Mucosa of stomach (tissue), 1 donor: ENCODE data around the gene ESCO1.
A peak's percentile ranks its signal among the peaks of the same experiment; 100 is the strongest.
"Not testable (repeated sequence)": the region's sequence is repeated elsewhere in the genome, so short reads cannot be mapped to it uniquely, and the experiment has no call there.

Experiments
- H3K27me3 ChIP-seq: one replicate; pipeline ENCODE4 v1.7.0; 2013; ENCODE audit warnings: mild to moderate bottlenecking, low read length; ENCODE audit not compliant: control insufficient read depth, insufficient read depth
- H3K36me3 ChIP-seq: one replicate; pipeline ENCODE4 v1.7.0; 2013; ENCODE audit warnings: low read length; ENCODE audit not compliant: control insufficient read depth, insufficient read depth
- H3K4me1 ChIP-seq: one replicate; pipeline ENCODE4 v1.7.0; 2013; ENCODE audit warnings: mild to moderate bottlenecking, low read length; ENCODE audit not compliant: control insufficient read depth, insufficient read depth
- H3K4me3 ChIP-seq: one replicate; pipeline ENCODE4 v1.7.0; 2013; ENCODE audit warnings: low read length
- H3K9ac ChIP-seq: one replicate; pipeline ENCODE4 v1.7.0; 2013; ENCODE audit warnings: mild to moderate bottlenecking, low read length, moderate library complexity
- H3K9me3 ChIP-seq: one replicate; pipeline ENCODE4 v1.7.0; 2013; ENCODE audit warnings: mild to moderate bottlenecking, low read length, moderate library complexity; ENCODE audit not compliant: control insufficient read depth
- donor health status: Pancreatic carcinoma.

Gene ESCO1, protein sequence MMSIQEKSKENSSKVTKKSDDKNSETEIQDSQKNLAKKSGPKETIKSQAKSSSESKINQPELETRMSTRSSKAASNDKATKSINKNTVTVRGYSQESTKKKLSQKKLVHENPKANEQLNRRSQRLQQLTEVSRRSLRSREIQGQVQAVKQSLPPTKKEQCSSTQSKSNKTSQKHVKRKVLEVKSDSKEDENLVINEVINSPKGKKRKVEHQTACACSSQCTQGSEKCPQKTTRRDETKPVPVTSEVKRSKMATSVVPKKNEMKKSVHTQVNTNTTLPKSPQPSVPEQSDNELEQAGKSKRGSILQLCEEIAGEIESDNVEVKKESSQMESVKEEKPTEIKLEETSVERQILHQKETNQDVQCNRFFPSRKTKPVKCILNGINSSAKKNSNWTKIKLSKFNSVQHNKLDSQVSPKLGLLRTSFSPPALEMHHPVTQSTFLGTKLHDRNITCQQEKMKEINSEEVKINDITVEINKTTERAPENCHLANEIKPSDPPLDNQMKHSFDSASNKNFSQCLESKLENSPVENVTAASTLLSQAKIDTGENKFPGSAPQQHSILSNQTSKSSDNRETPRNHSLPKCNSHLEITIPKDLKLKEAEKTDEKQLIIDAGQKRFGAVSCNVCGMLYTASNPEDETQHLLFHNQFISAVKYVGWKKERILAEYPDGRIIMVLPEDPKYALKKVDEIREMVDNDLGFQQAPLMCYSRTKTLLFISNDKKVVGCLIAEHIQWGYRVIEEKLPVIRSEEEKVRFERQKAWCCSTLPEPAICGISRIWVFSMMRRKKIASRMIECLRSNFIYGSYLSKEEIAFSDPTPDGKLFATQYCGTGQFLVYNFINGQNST

DNA sequence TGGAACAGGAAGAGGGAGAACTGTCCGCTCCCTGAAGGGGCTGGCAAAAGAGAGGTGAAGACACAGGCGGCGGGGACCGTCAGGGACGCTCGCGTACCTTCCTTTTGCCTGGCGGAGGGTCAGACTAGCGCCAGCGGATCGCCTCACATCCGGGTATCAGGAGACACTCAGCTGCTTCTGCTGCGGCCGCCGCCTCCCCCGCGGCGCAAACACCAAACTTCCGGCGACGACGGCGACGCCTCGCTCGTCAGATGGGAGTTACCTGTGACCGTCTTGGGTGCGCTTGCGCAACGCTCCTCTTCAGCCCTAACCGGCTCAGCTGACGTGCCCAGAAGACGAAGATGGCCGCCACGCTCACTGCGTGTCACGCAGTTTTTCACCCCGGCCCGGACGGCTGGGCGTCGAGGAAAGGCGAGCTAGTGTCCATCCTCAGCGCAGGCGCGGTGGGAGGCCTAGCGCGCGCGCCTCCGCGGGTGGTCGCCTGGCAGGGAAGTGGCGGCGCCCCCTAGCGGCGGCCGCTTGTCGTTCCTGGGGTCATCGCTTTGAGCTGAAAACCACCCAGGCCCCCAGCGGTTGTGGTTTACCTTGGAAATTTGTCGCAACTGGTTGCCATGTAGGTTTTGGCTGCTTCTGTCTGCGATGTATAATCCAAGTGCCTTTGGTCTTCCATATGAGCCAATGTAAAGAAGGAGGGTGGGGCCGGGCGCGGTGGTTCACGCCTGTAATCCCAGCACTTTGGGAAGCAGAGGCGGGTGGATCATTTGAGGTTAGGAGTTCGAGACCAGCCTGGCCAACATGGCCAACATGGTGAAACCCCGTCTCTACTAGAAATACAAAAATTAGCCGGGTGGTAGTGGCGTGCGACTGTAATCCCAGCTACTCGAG is at the start of gene ESCO1:
TSS of gene ESCO1 (minus strand) at position 179 of the 885 bp plus-strand sequence. CDS start 25,861 bp downstream, outside the sequence.
- Histone ChIP-seq H3K9me3 (no peaks in the 10 kb centered on the region), H3K27me3 (no peaks in the 10 kb centered on the region), H3K4me1 (peaks cover 18% of the 10 kb centered on the region), H3K4me3 (peak within 1 kb of the TSS; percentile 99), H3K36me3 (no peaks in the 10 kb centered on the region), H3K9ac (peak within 1 kb of the TSS; percentile 99)

DNA sequence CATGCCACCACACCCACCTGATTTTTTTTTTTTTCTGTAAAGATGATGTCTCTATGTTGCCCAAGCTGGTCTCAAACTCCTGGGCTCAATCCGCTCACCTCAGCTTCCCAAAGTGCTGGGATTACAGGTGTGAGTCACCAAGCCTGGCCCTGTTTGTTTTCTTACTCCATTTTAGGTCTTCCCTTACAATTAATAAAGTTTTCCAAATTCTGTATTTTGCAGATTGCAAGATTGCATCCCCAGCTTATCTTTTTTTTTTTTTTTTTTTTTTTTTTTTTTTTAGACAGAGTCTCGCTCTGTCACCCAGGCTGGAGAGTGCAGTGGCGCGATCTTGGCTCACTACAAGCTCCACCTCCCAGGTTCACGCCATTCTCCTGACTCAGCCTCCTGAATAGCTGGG is 39.9 kb upstream of the ESCO1 start:
- H3K9ac ChIP-seq, H3K4me1 ChIP-seq: not testable (repeated sequence)

DNA sequence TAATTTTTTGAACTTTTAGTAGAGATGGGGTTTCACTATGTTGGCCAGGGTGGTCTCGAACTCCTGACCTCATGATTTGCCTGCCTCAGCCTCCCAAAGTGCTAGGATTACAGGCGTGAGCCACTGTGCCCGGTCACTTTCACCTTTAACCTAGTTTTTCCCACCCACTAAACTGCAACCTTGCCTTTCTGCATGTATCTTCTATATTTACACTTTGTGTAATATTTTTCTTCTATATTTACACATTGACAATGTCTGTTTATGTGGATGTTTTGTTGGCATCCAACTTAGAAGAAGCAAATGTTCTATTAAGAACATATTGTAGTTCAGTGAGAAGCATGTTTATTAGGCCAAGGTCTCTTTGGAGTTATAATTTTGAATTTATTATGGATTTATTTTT is 38.3 kb upstream of the ESCO1 start:
- Histone ChIP-seq H3K9me3 (no peaks in the 10 kb centered on the region), H3K36me3 (no peaks in the 10 kb centered on the region), H3K9ac (no peak overlapping the region), H3K4me1 (no peaks in the 10 kb centered on the region), H3K4me3 (no peak overlapping the region), H3K27me3 (no peaks in the 10 kb centered on the region)

More for the DNA sequence above, 39.9 kb upstream of the ESCO1 start:
- not testable (repeated sequence) for H3K4me3 ChIP-seq, H3K27me3 ChIP-seq, H3K36me3 ChIP-seq, H3K9me3 ChIP-seq

DNA sequence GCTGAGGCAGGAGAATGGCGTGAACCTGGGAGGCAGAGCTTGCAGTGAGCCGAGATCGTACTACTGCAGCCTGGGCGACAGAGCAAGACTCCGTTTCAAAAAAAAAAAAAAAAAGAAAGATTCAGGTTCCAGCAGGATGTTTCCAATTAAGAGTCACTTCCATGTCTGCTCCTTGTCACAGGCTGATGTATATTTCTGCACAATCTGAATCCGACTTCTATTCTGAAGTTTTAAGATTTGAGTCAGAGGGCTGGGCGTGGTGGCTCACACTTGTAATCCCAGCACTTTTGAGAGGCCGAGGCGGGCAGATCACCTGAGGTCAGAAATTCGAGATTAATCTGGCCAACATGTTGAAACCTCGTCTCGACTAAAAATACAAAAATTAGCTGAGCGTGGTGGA is 36.3 kb upstream of the ESCO1 start:
- Histone ChIP-seq H3K4me3 (no peak overlapping the region), H3K9me3 (no peaks in the 10 kb centered on the region), H3K27me3 (no peaks in the 10 kb centered on the region), H3K4me1 (no peaks in the 10 kb centered on the region), H3K9ac (no peak overlapping the region), H3K36me3 (no peaks in the 10 kb centered on the region)

DNA sequence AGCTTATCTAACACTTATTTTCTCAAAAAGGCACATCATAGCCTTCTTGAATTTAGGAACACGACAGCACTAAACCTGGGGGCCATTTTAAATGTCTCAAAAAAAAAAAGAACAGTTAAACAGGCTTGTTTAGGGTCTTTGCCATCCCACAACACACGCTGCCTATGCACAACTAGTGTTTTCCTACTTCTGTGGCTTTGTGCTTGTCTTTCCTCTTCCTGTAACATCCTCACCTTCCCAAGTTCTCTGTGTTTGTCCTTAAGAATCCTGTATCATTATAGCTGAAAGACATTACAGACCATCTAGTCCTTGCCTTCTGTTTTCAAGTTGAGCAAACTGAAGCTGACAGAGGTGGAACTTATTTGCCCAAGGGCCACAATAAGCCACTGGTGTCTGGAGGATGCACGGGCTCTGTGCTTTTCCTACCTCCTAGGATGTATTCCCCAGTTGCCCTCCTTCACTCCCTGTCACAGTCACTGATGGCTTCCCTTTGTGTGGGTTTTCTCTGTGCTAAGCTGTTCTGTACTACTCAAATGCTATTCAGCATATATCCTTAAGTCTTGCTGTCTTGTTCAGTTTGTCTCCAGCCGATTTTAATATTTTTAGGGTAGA is 34.2 kb upstream of the ESCO1 start:
- Histone ChIP-seq H3K36me3 (no peaks in the 10 kb centered on the region), H3K4me3 (no peak overlapping the region), H3K9ac (no peak overlapping the region), H3K4me1 (no peaks in the 10 kb centered on the region), H3K9me3 (no peaks in the 10 kb centered on the region), H3K27me3 (no peaks in the 10 kb centered on the region)

DNA sequence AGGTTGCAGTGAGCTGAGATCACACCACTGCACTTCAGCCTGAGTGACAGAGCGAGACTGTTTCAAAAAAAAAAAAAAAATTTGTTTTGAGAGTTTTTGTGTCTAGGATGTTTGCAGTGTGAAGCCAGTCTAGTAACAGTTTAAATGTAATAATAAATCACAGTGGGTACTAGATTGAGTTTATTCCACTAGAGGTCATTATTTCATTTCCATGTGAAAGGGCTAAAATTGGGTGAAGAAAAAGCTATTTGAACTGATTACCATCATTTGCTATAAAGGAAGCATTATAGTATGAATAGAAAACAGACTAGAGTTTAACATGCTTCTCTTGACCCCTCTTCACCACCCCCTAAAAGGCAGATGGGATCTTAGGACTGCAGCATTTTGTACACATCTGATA is 31.9 kb upstream of the ESCO1 start:
- no peaks in the 10 kb centered on the region for H3K27me3 ChIP-seq
- H3K36me3 ChIP-seq = no peaks in the 10 kb centered on the region
- no peaks in the 10 kb centered on the region for H3K9me3 ChIP-seq
- no peak overlapping the region for H3K4me3 ChIP-seq
- no peak overlapping the region for H3K9ac ChIP-seq
- no peaks in the 10 kb centered on the region for H3K4me1 ChIP-seq

DNA sequence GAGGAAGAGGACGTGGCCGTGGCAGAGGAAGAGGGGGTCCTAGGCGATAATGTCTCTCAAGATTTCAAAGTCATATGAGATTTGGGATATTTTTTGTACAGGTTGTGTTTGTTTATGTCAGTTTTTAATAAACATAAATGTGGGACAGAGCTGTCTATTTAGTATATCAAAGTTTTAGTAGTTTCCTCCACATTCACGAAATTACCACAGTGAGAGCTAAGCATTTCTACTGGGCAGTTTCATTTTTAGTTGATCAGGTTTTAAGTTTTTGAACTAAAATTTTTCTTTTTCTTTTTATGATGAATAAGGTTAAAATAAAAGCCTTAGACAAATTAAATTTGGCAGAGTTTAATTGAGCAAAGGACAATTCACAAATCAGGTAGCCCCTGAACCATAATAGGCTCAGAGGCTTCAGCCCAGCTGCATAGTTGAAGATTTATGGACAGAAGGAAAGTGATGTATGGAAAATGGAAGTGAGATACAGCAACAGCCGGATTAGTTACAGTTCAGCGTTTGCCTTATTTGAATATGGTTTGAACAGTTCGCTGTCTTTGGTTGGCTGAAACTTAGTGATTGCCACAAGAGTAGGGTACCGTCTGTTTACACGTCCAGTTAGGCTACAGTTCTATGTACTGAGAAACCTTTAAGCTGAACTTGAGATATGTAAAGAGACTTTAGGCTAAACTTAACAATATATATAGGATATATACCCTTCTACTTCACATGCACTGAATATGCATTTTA is 28.8 kb upstream of the ESCO1 start:
- H3K4me1 ChIP-seq = no peaks in the 10 kb centered on the region
- H3K36me3 ChIP-seq = no peaks in the 10 kb centered on the region
- no peak overlapping the region for H3K4me3 ChIP-seq

DNA sequence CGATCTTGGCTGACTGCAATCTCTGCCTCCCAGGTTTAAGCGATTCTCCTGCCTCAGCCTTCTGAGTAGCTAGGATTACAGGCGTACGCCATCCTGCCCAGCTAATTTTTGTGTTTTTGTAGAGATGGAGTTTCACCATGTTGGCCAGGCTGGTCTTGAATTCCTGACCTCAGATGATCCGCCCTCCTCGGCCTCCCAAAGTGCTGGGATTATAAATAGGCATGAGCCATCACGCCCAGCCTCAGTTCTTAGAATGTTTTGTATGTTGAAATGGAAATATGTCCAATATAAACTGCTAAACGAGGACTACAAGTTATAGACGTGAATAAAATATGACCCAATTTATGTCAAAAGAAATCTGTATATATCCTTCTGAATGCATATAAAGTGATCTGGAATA is 21.1 kb upstream of the ESCO1 start:
- not testable (repeated sequence) for H3K27me3 ChIP-seq, H3K4me1 ChIP-seq, H3K36me3 ChIP-seq, H3K4me3 ChIP-seq, H3K9me3 ChIP-seq, H3K9ac ChIP-seq

More for the DNA sequence above, 28.8 kb upstream of the ESCO1 start:
- no peak overlapping the region for H3K9ac ChIP-seq
- H3K9me3 ChIP-seq = no peaks in the 10 kb centered on the region
- H3K27me3 ChIP-seq = no peaks in the 10 kb centered on the region

DNA sequence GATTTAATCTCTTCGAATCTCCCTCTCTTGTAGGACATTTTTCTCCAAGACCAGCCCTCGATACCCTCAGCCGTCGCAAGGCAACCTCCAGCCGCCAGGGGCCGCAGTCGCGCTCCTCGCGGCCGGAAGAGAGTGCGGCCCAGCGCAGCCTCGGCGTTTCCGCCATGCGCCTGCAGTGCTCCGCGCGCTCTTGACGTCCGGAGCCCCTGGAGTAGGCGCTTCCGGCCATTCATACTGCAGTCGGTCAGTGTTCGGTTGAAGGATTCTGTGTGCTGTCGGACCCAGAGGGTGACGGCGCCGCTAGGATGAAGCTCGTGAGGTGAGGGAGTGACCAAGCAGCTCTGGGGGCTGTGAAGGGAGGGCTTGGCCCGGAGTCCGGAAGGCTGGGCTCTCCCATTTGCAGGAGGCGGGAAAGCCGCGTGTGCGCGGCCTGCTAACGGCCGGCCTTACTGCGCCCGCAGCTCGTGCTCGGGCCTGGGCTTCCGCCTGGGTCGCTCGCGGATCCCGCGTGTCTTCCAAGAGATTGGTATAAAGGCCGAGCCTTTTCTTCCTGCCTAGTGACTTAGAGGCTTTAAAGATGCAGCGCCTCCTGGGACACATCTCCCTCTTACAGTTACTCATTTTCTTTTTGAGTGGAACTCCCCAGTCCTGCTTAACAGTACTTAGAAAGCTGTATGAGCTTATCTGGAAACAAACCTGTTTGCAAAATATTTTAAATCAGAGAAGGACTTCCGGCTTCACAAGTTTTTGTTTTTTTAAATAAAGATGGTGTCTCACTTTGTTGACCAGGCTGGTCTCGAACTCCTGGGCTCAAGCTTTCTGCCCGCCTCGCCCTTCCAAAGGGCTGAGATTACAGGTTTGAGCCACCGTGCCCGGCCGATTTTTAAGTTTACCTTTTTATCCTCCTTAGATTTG is 11.9 kb upstream of the ESCO1 start, which contains the start of gene SNRPD1:
TSS of gene SNRPD1 (plus strand) at position 190 of the 915 bp plus-strand sequence. CDS start at position 306, 116 bp downstream.
- Histone ChIP-seq H3K4me3 (peak within 1 kb of the TSS; percentile 97), H3K4me1 (no peaks in the 10 kb centered on the region), H3K27me3 (no peaks in the 10 kb centered on the region), H3K9me3 (no peaks in the 10 kb centered on the region), H3K36me3 (no peaks in the 10 kb centered on the region), H3K9ac (peak within 1 kb of the TSS; percentile 90)

DNA sequence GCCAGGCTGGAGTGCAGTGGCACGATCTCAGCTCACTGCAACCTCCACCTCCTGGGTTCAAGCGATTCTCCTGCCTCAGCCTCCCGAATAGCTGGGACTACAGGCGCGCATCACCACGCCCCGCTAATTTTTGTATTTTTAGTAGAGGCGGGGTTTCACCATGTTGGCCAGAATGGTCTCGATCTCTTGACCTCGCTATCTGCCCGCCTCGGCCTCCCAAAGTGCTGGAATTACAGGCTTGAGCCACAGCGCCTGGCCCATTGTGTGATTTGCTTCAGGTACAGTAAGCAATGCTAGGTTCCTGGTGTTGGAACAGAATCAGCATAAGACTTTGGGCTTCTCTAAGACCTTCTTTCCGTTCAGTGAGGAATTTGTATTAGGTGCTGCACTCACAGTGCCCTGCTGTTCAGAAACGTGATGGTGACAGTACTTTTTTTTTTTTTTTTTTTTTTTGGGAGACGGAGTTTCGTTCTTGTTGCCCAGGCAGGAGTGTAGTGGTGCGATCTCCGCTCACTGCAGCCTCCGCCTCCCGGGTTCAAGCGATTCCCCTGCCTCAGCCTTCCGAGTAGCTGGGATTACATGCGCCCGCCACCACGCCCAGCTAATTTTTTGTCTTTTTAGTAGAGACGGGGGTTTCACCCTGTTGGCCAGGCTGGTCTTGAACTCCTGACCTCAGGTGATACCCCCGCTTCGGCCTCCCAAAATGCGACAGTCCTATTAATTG is 11.1 kb upstream of the ESCO1 start:
- H3K27me3 ChIP-seq, H3K9me3 ChIP-seq, H3K4me1 ChIP-seq, H3K36me3 ChIP-seq: not testable (repeated sequence)
- H3K4me3 ChIP-seq = peak overlapping the region; percentile 97
- peak overlapping the region; percentile 90 for H3K9ac ChIP-seq
